IPS-NIHi7 (cell line): Measurements from ENCODE around the gene NLGN3.

Experiments used
- DNase-seq: peaks from one replicate; pipeline ENCODE4 v3.0.0; 2012; ENCODE audit warnings: mixed read lengths; ENCODE audit errors: extremely low spot score

Gene NLGN3

GRCh38 chrX:71144651-71145050 is at the start of gene NLGN3:
NLGN3 (plus strand) TSS chrX:71144841; CDS start chrX:71147750, 2,909 bp downstream.
- peak; percentile 51 for DNase-seq

GRCh38 chrX:71095033-71095432 is 49.6 kb upstream of the NLGN3 start:
- DNase-seq = no peak

GRCh38 chrX:71095555-71095980 is 49.1 kb upstream of the NLGN3 start, which contains the start of gene FOXO4:
FOXO4 (plus strand) TSS chrX:71095851; CDS start chrX:71096529, 678 bp downstream.
- peak; percentile 88 for DNase-seq

- no peak for DNase-seq
These were observed 48.5 kb upstream of the NLGN3 start for GRCh38 chrX:71095981-71096759.

GRCh38 chrX:71096760-71097032 is 47.9 kb upstream of the NLGN3 start:
- no peak for DNase-seq

GRCh38 chrX:71098302-71098701 is 46.3 kb upstream of the NLGN3 start:
- no peak for DNase-seq

GRCh38 chrX:71098951-71099506 is 45.6 kb upstream of the NLGN3 start:
- DNase-seq = no peak

- no peak for DNase-seq
These were observed 44.9 kb upstream of the NLGN3 start for GRCh38 chrX:71099736-71100135.

GRCh38 chrX:71100581-71101505 is 43.8 kb upstream of the NLGN3 start:
- DNase-seq = no peak

GRCh38 chrX:71102292-71102691 is 42.3 kb upstream of the NLGN3 start:
- no peak for DNase-seq

GRCh38 chrX:71103110-71103983 is 41.3 kb upstream of the NLGN3 start:
- DNase-seq = peak; percentile 66

- DNase-seq = no peak
These were observed 39.0 kb upstream of the NLGN3 start for GRCh38 chrX:71105628-71106027.

- no peak for DNase-seq
These were observed 38.2 kb upstream of the NLGN3 start, which contains the start of gene CXorf65 for GRCh38 chrX:71106427-71106826. CXorf65 (minus strand) TSS chrX:71106740; CDS start chrX:71106556, 184 bp downstream.

GRCh38 chrX:71107245-71107644 is 37.4 kb upstream of the NLGN3 start:
- DNase-seq = no peak

- no peak for DNase-seq
These were observed 36.8 kb upstream of the NLGN3 start for GRCh38 chrX:71107762-71108360.

- no peak for DNase-seq
These were observed 35.6 kb upstream of the NLGN3 start for GRCh38 chrX:71109051-71109450.

- no peak for DNase-seq
These were observed 33.3 kb upstream of the NLGN3 start, which contains the start of gene IL2RG for GRCh38 chrX:71111141-71111843. IL2RG (minus strand) TSS chrX:71111577; CDS start chrX:71111539, 38 bp downstream.

GRCh38 chrX:71111921-71112431 is 32.7 kb upstream of the NLGN3 start:
- no peak for DNase-seq

GRCh38 chrX:71117358-71117757 is 27.3 kb upstream of the NLGN3 start:
- no peak for DNase-seq
